GM23248 (cell line): ENCODE measurements around the gene APBA1. TPM values are rescaled to one million over a fixed set of nuclear protein-coding genes. Genes with fewer than 3 reads are reported as not detected.

Experiments
- DNase-seq: peaks from one replicate; pipeline ENCODE4 v3.0.0-alpha.2; 2015
- H2AFZ ChIP-seq: fragments of 200-600 bp; sonication (generic); 2 replicates; pipeline ENCODE4 v1.6.1; 2016; ENCODE audit warnings: antibody characterized with exemption
- H3F3A ChIP-seq: fragments of 200-600 bp; sonication (generic); 2 replicates; pipeline ENCODE4 v1.6.1; 2016; ENCODE audit warnings: mild to moderate bottlenecking, antibody characterized with exemption, mixed run types; ENCODE audit not compliant: insufficient read depth
- H3K27ac ChIP-seq: fragments of 200-600 bp; sonication (generic); 2 replicates; pipeline ENCODE4 v1.5.1; 2016; ENCODE audit warnings: mild to moderate bottlenecking
- H3K27me3 ChIP-seq: fragments of 200-600 bp; sonication (generic); replicated peaks from 2 replicates; pipeline ENCODE4 v1.6.1; 2016; ENCODE audit warnings: mild to moderate bottlenecking; ENCODE audit not compliant: insufficient read depth
- H3K36me3 ChIP-seq: fragments of 200-600 bp; sonication (generic); 2 replicates; pipeline ENCODE4 v1.6.1; 2016; ENCODE audit warnings: low read depth, mild to moderate bottlenecking
- H3K4me1 ChIP-seq: fragments of 200-600 bp; sonication (generic); 2 replicates; pipeline ENCODE4 v1.6.1; 2016; ENCODE audit warnings: mild to moderate bottlenecking; ENCODE audit not compliant: insufficient read depth
- H3K4me2 ChIP-seq: fragments of 200-600 bp; sonication (generic); one replicate; pipeline ENCODE4 v1.6.1; 2016; ENCODE audit warnings: mild to moderate bottlenecking; ENCODE audit not compliant: unreplicated experiment
- H3K4me3 ChIP-seq: fragments of 200-600 bp; sonication (generic); 2 replicates; pipeline ENCODE4 v1.5.1; 2016; ENCODE audit warnings: mild to moderate bottlenecking
- H3K79me2 ChIP-seq: fragments of 200-600 bp; sonication (generic); 2 replicates; pipeline ENCODE4 v1.6.1; 2016; ENCODE audit warnings: mild to moderate bottlenecking; ENCODE audit not compliant: insufficient read depth
- H3K9ac ChIP-seq: fragments of 200-600 bp; sonication (generic); 2 replicates; pipeline ENCODE4 v1.6.1; 2016; ENCODE audit warnings: mild to moderate bottlenecking
- H3K9me2 ChIP-seq: fragments of 200-600 bp; sonication (generic); 2 replicates; pipeline ENCODE4 v1.6.1; 2016; ENCODE audit warnings: mixed run types, mild to moderate bottlenecking, moderate library complexity; ENCODE audit not compliant: insufficient read depth
- H3K9me3 ChIP-seq: fragments of 200-600 bp; sonication (generic); one replicate; pipeline ENCODE4 v1.6.1; 2017; ENCODE audit warnings: low read depth
- H4K20me1 ChIP-seq: fragments of 200-600 bp; sonication (generic); 2 replicates; pipeline ENCODE4 v1.6.0; 2016; ENCODE audit not compliant: insufficient read depth
- EZH2 ChIP-seq: fragments of 200-600 bp; sonication (generic); IDR thresholded peaks from 2 replicates; pipeline ENCODE4 v1.6.1; 2018; ENCODE audit warnings: antibody characterized with exemption, mild to moderate bottlenecking; ENCODE audit not compliant: insufficient read depth, poor library complexity, severe bottlenecking
- EZH2phosphoT487 ChIP-seq: fragments of 200-600 bp; sonication (generic); IDR thresholded peaks from 2 replicates; pipeline ENCODE4 v1.6.1; 2018; ENCODE audit warnings: antibody characterized with exemption, moderate library complexity, mild to moderate bottlenecking, low read depth; ENCODE audit not compliant: insufficient read depth
- WGBS, 2 experiments: methylation state at CpG; one replicate each; pipeline ENCODE4 v1.1.6; 2015 to 2017; ENCODE audit warnings: low lambda C conversion rate in 2 of 2, low coverage in 1 of 2; ENCODE audit errors: missing lambda C conversion rate in 2 of 2; 5-methylcytosine and 5-hydroxymethylcytosine counted together
- in situ Hi-C: fragments of 300-500 bp; cut with MboI; formaldehyde crosslinking; loops from 2 replicates; pipeline ENCODE4 v1.15.0; 2020
- polyA plus RNA-seq: library from polyadenylated mRNA; unstranded; fragments of >200 nt; fragmentation: Nextera tagmentation; extraction: Ambion mirVana; gene quantifications from 2 replicates; pipeline ENCODE4 v1.2.1, GENCODE V29; 2016
- total RNA-seq: library from RNA; depleted of rRNA; stranded (reverse); fragments of >200 nt; shearing (Covaris generic); gene quantifications from 2 replicates; pipeline ENCODE4 v1.2.3, GENCODE V29; 2014

Gene APBA1
- total and polyA plus RNA-seq, 2 experiments from 2014 or later: 0.93 to 11.3 TPM

GRCh38 chr9:69453746-69454145 lies 218.4 kb downstream of the APBA1 start:
- TF ChIP-seq EZH2phosphoT487: no peak
- TF ChIP-seq EZH2: no peak
- Histone ChIP-seq H3K9me3 (no peaks in the 10 kb centered on the region), H3K9me2 (no peaks in the 10 kb centered on the region), H3F3A (no peaks in the 10 kb centered on the region), H4K20me1 (no peaks in the 10 kb centered on the region), H3K27ac (no peak overlapping the region), H3K36me3 (no peaks in the 10 kb centered on the region), H3K4me2 (no peak overlapping the region), H3K27me3 (no peaks in the 10 kb centered on the region), H3K4me1 (no peaks in the 10 kb centered on the region), H2AFZ (no peak overlapping the region), H3K79me2 (no peaks in the 10 kb centered on the region), H3K9ac (no peak overlapping the region), H3K4me3 (no peak overlapping the region)
- DNase-seq: no peak
- 84 to 93% methylated on average over 2 of the region's 2 CpGs for WGBS, 2 experiments
- in situ Hi-C loops: no loop called here

DNA sequence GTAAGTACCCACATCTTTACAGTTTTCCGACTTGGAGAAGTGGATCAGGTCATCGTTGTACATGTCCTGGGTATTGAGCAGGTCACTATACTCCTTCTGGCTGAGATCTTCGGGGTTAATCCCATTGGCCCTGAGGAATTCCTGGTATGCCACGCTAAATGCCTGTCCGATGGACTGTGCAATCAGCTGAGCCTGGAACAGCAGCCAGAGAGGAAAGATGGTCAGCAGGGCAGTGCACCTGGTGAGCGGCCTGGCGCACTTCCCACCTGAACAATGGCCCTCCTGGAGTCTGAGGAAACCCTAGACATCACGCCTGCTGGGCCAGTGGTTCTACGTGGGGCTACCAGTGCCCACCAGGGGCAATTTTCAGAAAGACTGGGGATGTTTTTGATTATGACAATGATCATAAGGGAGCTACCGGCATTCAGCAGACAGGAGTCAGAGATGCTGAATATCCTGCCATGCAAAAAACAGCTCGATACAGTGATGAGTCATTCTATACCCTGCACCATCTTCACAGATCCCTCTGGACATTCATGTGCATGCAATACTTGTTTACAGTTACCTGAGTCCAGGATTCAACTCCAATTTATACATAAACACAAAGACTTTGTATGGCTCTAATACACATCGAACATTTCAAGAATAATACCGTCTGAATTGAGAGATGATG lies 219.9 kb downstream of the APBA1 start:
- Histone ChIP-seq H3K9me3 (no peaks in the 10 kb centered on the region), H3K4me1 (no peaks in the 10 kb centered on the region), H3K36me3 (no peaks in the 10 kb centered on the region), H3K9ac (no peak overlapping the region), H3K27ac (no peak overlapping the region), H3F3A (no peaks in the 10 kb centered on the region), H3K9me2 (no peaks in the 10 kb centered on the region), H3K4me3 (no peak overlapping the region), H3K79me2 (no peaks in the 10 kb centered on the region), H3K4me2 (no peak overlapping the region), H4K20me1 (no peaks in the 10 kb centered on the region), H2AFZ (no peak overlapping the region), H3K27me3 (no peaks in the 10 kb centered on the region)
- DNase-seq: no peak
- no peak for TF ChIP-seq EZH2
- TF ChIP-seq EZH2phosphoT487: no peak
- WGBS, 2 experiments: 80 to 83% methylated on average over 13 of the region's 13 CpGs
- in situ Hi-C loops: no loop called here

GRCh38 chr9:69446496-69446895 lies 225.7 kb downstream of the APBA1 start:
- H3K9me2 ChIP-seq: no peaks in the 10 kb centered on the region
- H3K4me3 ChIP-seq: no peak overlapping the region
- H3K9ac ChIP-seq: no peak overlapping the region
- no peak overlapping the region for H3K27ac ChIP-seq
- H3K36me3 ChIP-seq: no peaks in the 10 kb centered on the region
- no peaks in the 10 kb centered on the region for H3F3A ChIP-seq
- TF ChIP-seq EZH2phosphoT487 (no peak), EZH2 (no peak)
- 97 to 100% methylated on average over 6 of the region's 6 CpGs for WGBS, 2 experiments
- no peaks in the 10 kb centered on the region for H3K27me3 ChIP-seq
- H3K4me2 ChIP-seq: no peak overlapping the region
- peaks cover 9% of the 10 kb centered on the region; the same call in 1 of the 2 replicates for H3K4me1 ChIP-seq
- no peak for DNase-seq
- in situ Hi-C loops: loop anchor here (25.0 kb wide), 1 partner anchor 666 kb away; no protein-coding TSS in a partner anchor
- H4K20me1 ChIP-seq: no peaks in the 10 kb centered on the region
- H3K9me3 ChIP-seq: no peaks in the 10 kb centered on the region
- H2AFZ ChIP-seq: no peak overlapping the region
- H3K79me2 ChIP-seq: no peaks in the 10 kb centered on the region

GRCh38 chr9:69445251-69445650 lies 226.9 kb downstream of the APBA1 start:
- Histone ChIP-seq H3K9me3 (no peaks in the 10 kb centered on the region), H3K79me2 (no peaks in the 10 kb centered on the region), H3K27me3 (no peaks in the 10 kb centered on the region), H4K20me1 (no peaks in the 10 kb centered on the region), H3K9me2 (no peaks in the 10 kb centered on the region), H3K36me3 (no peaks in the 10 kb centered on the region), H3K27ac (no peak overlapping the region), H3F3A (no peaks in the 10 kb centered on the region), H3K9ac (no peak overlapping the region), H2AFZ (no peak overlapping the region), H3K4me2 (no peak overlapping the region), H3K4me3 (no peak overlapping the region), H3K4me1 (peaks cover 9% of the 10 kb centered on the region; the same call in 1 of the 2 replicates)
- no peak for DNase-seq
- 86 to 91% methylated on average over 5 of the region's 5 CpGs for WGBS, 2 experiments
- TF ChIP-seq EZH2phosphoT487 (no peak), EZH2 (no peak)
- in situ Hi-C loops: loop anchor here (25.0 kb wide), 1 partner anchor 667 kb away; no protein-coding TSS in a partner anchor
